ENCODE results near the gene PICK1. TPM values are rescaled to one million over a fixed set of nuclear protein-coding genes. Genes with fewer than 3 reads are reported as not detected.

PICK1 gene
- total RNA-seq, 1 experiment from 2014 or later, result 19.4 TPM

- DNase-seq, result peak; percentile 98
- H3K27me3 ChIP-seq (ENCODE audit: control insufficient read depth, insufficient read depth, low read length), result no peaks in the 10 kb centered on the region
- no peak overlapping the region for H3K4me3 ChIP-seq (ENCODE audit: insufficient read depth, low read depth, low read length)
- H3K36me3 ChIP-seq (replicated peaks; ENCODE audit: control insufficient read depth, insufficient read depth, low read length), result no peaks in the 10 kb centered on the region
These were observed 5.0 kb upstream of the PICK1 start for GRCh38 chr22:38051900-38052862.

GRCh38 chr22:38062791-38063190 lies 5.6 kb downstream of the PICK1 start:
- no peak for DNase-seq
- H3K4me3 ChIP-seq (ENCODE audit: insufficient read depth, low read depth, low read length), result no peak overlapping the region
- peaks cover 16% of the 10 kb centered on the region for H3K36me3 ChIP-seq (replicated peaks; ENCODE audit: control insufficient read depth, insufficient read depth, low read length)
- H3K27me3 ChIP-seq (ENCODE audit: control insufficient read depth, insufficient read depth, low read length), result no peaks in the 10 kb centered on the region

- Histone ChIP-seq H3K36me3 (replicated peaks; ENCODE audit: control insufficient read depth, insufficient read depth, low read length) (peaks cover 15% of the 10 kb centered on the region), H3K4me3 (ENCODE audit: insufficient read depth, low read depth, low read length) (no peak overlapping the region), H3K27me3 (ENCODE audit: control insufficient read depth, insufficient read depth, low read length) (no peaks in the 10 kb centered on the region)
- no peak for DNase-seq
These were observed 8.3 kb downstream of the PICK1 start for GRCh38 chr22:38065539-38065938.

- Histone ChIP-seq H3K36me3 (replicated peaks; ENCODE audit: control insufficient read depth, insufficient read depth, low read length) (peaks cover 15% of the 10 kb centered on the region), H3K27me3 (ENCODE audit: control insufficient read depth, insufficient read depth, low read length) (no peaks in the 10 kb centered on the region), H3K4me3 (ENCODE audit: insufficient read depth, low read depth, low read length) (no peak overlapping the region)
- no peak for DNase-seq
These were observed 9.3 kb downstream of the PICK1 start for GRCh38 chr22:38066381-38067027.

- Histone ChIP-seq H3K36me3 (replicated peaks; ENCODE audit: control insufficient read depth, insufficient read depth, low read length) (peaks cover 16% of the 10 kb centered on the region), H3K4me3 (ENCODE audit: insufficient read depth, low read depth, low read length) (no peak overlapping the region)
- DNase-seq, result peak; percentile 50
These were observed 9.8 kb downstream of the PICK1 start for GRCh38 chr22:38067028-38067415.

GRCh38 chr22:38067761-38068360 lies 10.7 kb downstream of the PICK1 start:
- peaks cover 20% of the 10 kb centered on the region for H3K36me3 ChIP-seq (replicated peaks; ENCODE audit: control insufficient read depth, insufficient read depth, low read length)
- H3K27me3 ChIP-seq (ENCODE audit: control insufficient read depth, insufficient read depth, low read length), result no peaks in the 10 kb centered on the region
- no peak overlapping the region for H3K4me3 ChIP-seq (ENCODE audit: insufficient read depth, low read depth, low read length)
- peak; percentile 44 for DNase-seq

More at GRCh38 chr22:38067028-38067415, 9.8 kb downstream of the PICK1 start:
- H3K27me3 ChIP-seq (ENCODE audit: control insufficient read depth, insufficient read depth, low read length), result no peaks in the 10 kb centered on the region

- peak; percentile 29 for DNase-seq
- H3K27me3 ChIP-seq (ENCODE audit: control insufficient read depth, insufficient read depth, low read length), result no peaks in the 10 kb centered on the region
- H3K36me3 ChIP-seq (replicated peaks; ENCODE audit: control insufficient read depth, insufficient read depth, low read length), result peaks cover 23% of the 10 kb centered on the region
- no peak overlapping the region for H3K4me3 ChIP-seq (ENCODE audit: insufficient read depth, low read depth, low read length)
These were observed 11.6 kb downstream of the PICK1 start for GRCh38 chr22:38068641-38069371.

- Histone ChIP-seq H3K36me3 (replicated peaks; ENCODE audit: control insufficient read depth, insufficient read depth, low read length) (peaks cover 23% of the 10 kb centered on the region), H3K27me3 (ENCODE audit: control insufficient read depth, insufficient read depth, low read length) (no peaks in the 10 kb centered on the region), H3K4me3 (ENCODE audit: insufficient read depth, low read depth, low read length) (no peak overlapping the region)
- DNase-seq, result peak; percentile 87
These were observed 12.4 kb downstream of the PICK1 start for GRCh38 chr22:38069372-38070249.

- DNase-seq, result peak; percentile 35
- Histone ChIP-seq H3K27me3 (ENCODE audit: control insufficient read depth, insufficient read depth, low read length) (no peaks in the 10 kb centered on the region), H3K36me3 (replicated peaks; ENCODE audit: control insufficient read depth, insufficient read depth, low read length) (peaks cover 16% of the 10 kb centered on the region), H3K4me3 (ENCODE audit: insufficient read depth, low read depth, low read length) (no peak overlapping the region)
These were observed 13.2 kb downstream of the PICK1 start for GRCh38 chr22:38070250-38070921.

- Histone ChIP-seq H3K36me3 (replicated peaks; ENCODE audit: control insufficient read depth, insufficient read depth, low read length) (peaks cover 15% of the 10 kb centered on the region), H3K27me3 (ENCODE audit: control insufficient read depth, insufficient read depth, low read length) (no peaks in the 10 kb centered on the region)
- peak; percentile 48 for DNase-seq
These were observed 14.5 kb downstream of the PICK1 start for GRCh38 chr22:38071421-38072321.

GRCh38 chr22:38072322-38073149 lies 15.3 kb downstream of the PICK1 start:
- Histone ChIP-seq H3K4me3 (ENCODE audit: insufficient read depth, low read depth, low read length) (no peak overlapping the region), H3K36me3 (replicated peaks; ENCODE audit: control insufficient read depth, insufficient read depth, low read length) (peaks cover 15% of the 10 kb centered on the region), H3K27me3 (ENCODE audit: control insufficient read depth, insufficient read depth, low read length) (no peaks in the 10 kb centered on the region)
- DNase-seq, result no peak

More at GRCh38 chr22:38071421-38072321, 14.5 kb downstream of the PICK1 start:
- H3K4me3 ChIP-seq (ENCODE audit: insufficient read depth, low read depth, low read length), result no peak overlapping the region
